ENCODE data around the gene MED13. TPM values are rescaled to one million over a fixed set of nuclear protein-coding genes. Genes with fewer than 3 reads are reported as not detected.
A peak's percentile ranks its signal among the peaks of the same experiment; 100 is the strongest.

MED13 gene
- total RNA-seq, 2 experiments from 2014 or later, result 46.9 to 52.9 TPM

GRCh38 chr17:62099532-62099931, 34.5 kb upstream of the MED13 start:
- CTCF ChIA-PET, result interaction anchor here (1.0 to 9.1 kb wide), 2 partner anchors 10 to 12 kb away, joined by 3 to 74 read pairs; no protein-coding TSS in a partner anchor
- H3K4me3 Mint-ChIP-seq, result no peak overlapping the region
- peaks cover 2% of the 10 kb centered on the region for H3K27me3 Mint-ChIP-seq (ENCODE audit: low read depth)
- no peaks in the 10 kb centered on the region for H3K36me3 Mint-ChIP-seq (ENCODE audit: low read depth)
- H3K27ac Mint-ChIP-seq, result no peak overlapping the region
- H3K4me1 Mint-ChIP-seq (ENCODE audit: low read depth), result peaks cover 10% of the 10 kb centered on the region
- no peaks in the 10 kb centered on the region for H3K9me3 Mint-ChIP-seq (ENCODE audit: insufficient read depth)
- POLR2A ChIA-PET, result interaction anchor here (0.9 kb wide), 1 partner anchor 13 kb away, joined by 3 read pairs; no protein-coding TSS in a partner anchor
- no peak for DNase-seq
- ATAC-seq, result no peak

GRCh38 chr17:62098623-62099231, 33.6 kb upstream of the MED13 start:
- Mint-ChIP-seq H3K4me3 (no peak overlapping the region), H3K9me3 (ENCODE audit: insufficient read depth) (no peaks in the 10 kb centered on the region), H3K27me3 (ENCODE audit: low read depth) (peaks cover 2% of the 10 kb centered on the region), H3K36me3 (ENCODE audit: low read depth) (no peaks in the 10 kb centered on the region), H3K4me1 (ENCODE audit: low read depth) (peaks cover 10% of the 10 kb centered on the region), H3K27ac (peak overlapping the region; percentile 2)
- CTCF ChIA-PET, result interaction anchor here (1.0 to 9.1 kb wide), 4 partner anchors 11 to 33 kb away, joined by 3 to 74 read pairs (median 4); no protein-coding TSS in a partner anchor
- POLR2A ChIA-PET, result interaction anchor here (0.9 kb wide), 1 partner anchor 12 kb away, joined by 3 read pairs; no protein-coding TSS in a partner anchor
- ATAC-seq (no peak), DNase-seq (no peak)

GRCh38 chr17:62096401-62096670, 31.3 kb upstream of the MED13 start:
- CTCF ChIA-PET, result interaction anchor here (9.1 kb wide), 1 partner anchor 14 kb away, joined by 74 read pairs; no protein-coding TSS in a partner anchor

GRCh38 chr17:62094175-62094574, 29.1 kb upstream of the MED13 start:
- H3K4me1 Mint-ChIP-seq (ENCODE audit: low read depth), result peaks cover 9% of the 10 kb centered on the region
- H3K27me3 Mint-ChIP-seq (ENCODE audit: low read depth), result peaks cover 2% of the 10 kb centered on the region
- DNase-seq (no peak), ATAC-seq (no peak)
- no peaks in the 10 kb centered on the region for H3K36me3 Mint-ChIP-seq (ENCODE audit: low read depth)
- no peak overlapping the region for H3K27ac Mint-ChIP-seq
- no peaks in the 10 kb centered on the region for H3K9me3 Mint-ChIP-seq (ENCODE audit: insufficient read depth)
- ChIA-PET POLR2A (no interaction called here), CTCF (interaction anchor here (9.1 kb wide), 1 partner anchor 16 kb away, joined by 74 read pairs; no protein-coding TSS in a partner anchor)
- H3K4me3 Mint-ChIP-seq, result no peak overlapping the region

More at GRCh38 chr17:62096401-62096670, 31.3 kb upstream of the MED13 start:
- H3K4me3 Mint-ChIP-seq, result no peak overlapping the region
- no peak overlapping the region for H3K27ac Mint-ChIP-seq
- peaks cover 10% of the 10 kb centered on the region for H3K4me1 Mint-ChIP-seq (ENCODE audit: low read depth)
- H3K9me3 Mint-ChIP-seq (ENCODE audit: insufficient read depth), result no peaks in the 10 kb centered on the region
- DNase-seq (no peak), ATAC-seq (no peak)
- H3K27me3 Mint-ChIP-seq (ENCODE audit: low read depth), result peaks cover 4% of the 10 kb centered on the region
- POLR2A ChIA-PET, result no interaction called here
- H3K36me3 Mint-ChIP-seq (ENCODE audit: low read depth), result no peaks in the 10 kb centered on the region

GRCh38 chr17:62093188-62094155, 28.4 kb upstream of the MED13 start:
- Mint-ChIP-seq H3K9me3 (ENCODE audit: insufficient read depth) (no peaks in the 10 kb centered on the region), H3K4me1 (ENCODE audit: low read depth) (peaks cover 2% of the 10 kb centered on the region), H3K4me3 (no peak overlapping the region), H3K27ac (no peak overlapping the region), H3K27me3 (ENCODE audit: low read depth) (peaks cover 2% of the 10 kb centered on the region), H3K36me3 (ENCODE audit: low read depth) (no peaks in the 10 kb centered on the region)
- ATAC-seq (no peak), DNase-seq (no peak)
- POLR2A ChIA-PET, result interaction anchor here (0.7 kb wide), 1 partner anchor 75 kb away, joined by 3 read pairs; no protein-coding TSS in a partner anchor
- CTCF ChIA-PET, result interaction anchor here (9.1 kb wide), 1 partner anchor 16 kb away, joined by 74 read pairs; no protein-coding TSS in a partner anchor

- H3K36me3 Mint-ChIP-seq (ENCODE audit: low read depth), result no peaks in the 10 kb centered on the region
- no peak overlapping the region for H3K27ac Mint-ChIP-seq
- H3K4me3 Mint-ChIP-seq, result no peak overlapping the region
- peaks cover 2% of the 10 kb centered on the region for H3K27me3 Mint-ChIP-seq (ENCODE audit: low read depth)
- DNase-seq (no peak), ATAC-seq (no peak)
- CTCF ChIA-PET, result interaction anchor here (9.1 kb wide), 1 partner anchor 17 kb away, joined by 74 read pairs; no protein-coding TSS in a partner anchor
- H3K9me3 Mint-ChIP-seq (ENCODE audit: insufficient read depth), result no peaks in the 10 kb centered on the region
- no peaks in the 10 kb centered on the region for H3K4me1 Mint-ChIP-seq (ENCODE audit: low read depth)
- POLR2A ChIA-PET, result no interaction called here
Observed at GRCh38 chr17:62092784-62093183, 27.7 kb upstream of the MED13 start.

GRCh38 chr17:62091804-62092203, 26.7 kb upstream of the MED13 start:
- DNase-seq (no peak), ATAC-seq (no peak)
- Mint-ChIP-seq H3K4me1 (ENCODE audit: low read depth) (no peaks in the 10 kb centered on the region), H3K27me3 (ENCODE audit: low read depth) (peaks cover 2% of the 10 kb centered on the region), H3K4me3 (no peak overlapping the region), H3K9me3 (ENCODE audit: insufficient read depth) (no peaks in the 10 kb centered on the region), H3K36me3 (ENCODE audit: low read depth) (no peaks in the 10 kb centered on the region), H3K27ac (no peak overlapping the region)
- CTCF ChIA-PET, result no interaction called here
- POLR2A ChIA-PET, result interaction anchor here (0.7 kb wide), 1 partner anchor 27 kb away, joined by 4 read pairs; the partner anchor contains the start of gene MED13

- no peak for DNase-seq
- Mint-ChIP-seq H3K27ac (no peak overlapping the region), H3K4me3 (no peak overlapping the region), H3K27me3 (ENCODE audit: low read depth) (peaks cover 4% of the 10 kb centered on the region), H3K36me3 (ENCODE audit: low read depth) (no peaks in the 10 kb centered on the region), H3K4me1 (ENCODE audit: low read depth) (peaks cover 2% of the 10 kb centered on the region), H3K9me3 (ENCODE audit: insufficient read depth) (no peaks in the 10 kb centered on the region)
- no peak for ATAC-seq
- POLR2A ChIA-PET, result no interaction called here
- CTCF ChIA-PET, result interaction anchor here (1.7 kb wide), 1 partner anchor 18 kb away, joined by 11 read pairs; no protein-coding TSS in a partner anchor
Observed at GRCh38 chr17:62090868-62091267, 25.8 kb upstream of the MED13 start.

- Mint-ChIP-seq H3K9me3 (ENCODE audit: insufficient read depth) (no peaks in the 10 kb centered on the region), H3K4me3 (no peak overlapping the region), H3K36me3 (ENCODE audit: low read depth) (no peaks in the 10 kb centered on the region), H3K27me3 (ENCODE audit: low read depth) (peaks cover 4% of the 10 kb centered on the region), H3K27ac (no peak overlapping the region), H3K4me1 (ENCODE audit: low read depth) (peaks cover 6% of the 10 kb centered on the region)
- DNase-seq (no peak), ATAC-seq (no peak)
- CTCF ChIA-PET, result interaction anchor here (1.7 kb wide), 1 partner anchor 19 kb away, joined by 11 read pairs; no protein-coding TSS in a partner anchor
- POLR2A ChIA-PET, result no interaction called here
Observed at GRCh38 chr17:62090021-62090824, 25.1 kb upstream of the MED13 start.

- DNase-seq (no peak), ATAC-seq (no peak)
- H3K4me1 Mint-ChIP-seq (ENCODE audit: low read depth), result peaks cover 11% of the 10 kb centered on the region
- no peak overlapping the region for H3K27ac Mint-ChIP-seq
- no peak overlapping the region for H3K4me3 Mint-ChIP-seq
- H3K9me3 Mint-ChIP-seq (ENCODE audit: insufficient read depth), result no peaks in the 10 kb centered on the region
- CTCF ChIA-PET, result interaction anchor here (1.7 kb wide), 1 partner anchor 20 kb away, joined by 11 read pairs; no protein-coding TSS in a partner anchor
- no peaks in the 10 kb centered on the region for H3K36me3 Mint-ChIP-seq (ENCODE audit: low read depth)
- H3K27me3 Mint-ChIP-seq (ENCODE audit: low read depth), result peaks cover 4% of the 10 kb centered on the region
- POLR2A ChIA-PET, result no interaction called here
Observed at GRCh38 chr17:62089334-62089733, 24.3 kb upstream of the MED13 start.

- ATAC-seq (no peak), DNase-seq (no peak)
- POLR2A ChIA-PET, result interaction anchor here (1.4 kb wide), 1 partner anchor 13 kb away, joined by 3 read pairs; no protein-coding TSS in a partner anchor
- CTCF ChIA-PET, result interaction anchor here (1.5 to 1.6 kb wide), 2 partner anchors 11 to 23 kb away, joined by 3 to 4 read pairs; no protein-coding TSS in a partner anchor
- Mint-ChIP-seq H3K4me1 (ENCODE audit: low read depth) (peaks cover 11% of the 10 kb centered on the region), H3K36me3 (ENCODE audit: low read depth) (no peaks in the 10 kb centered on the region), H3K27ac (no peak overlapping the region), H3K9me3 (ENCODE audit: insufficient read depth) (no peaks in the 10 kb centered on the region), H3K4me3 (no peak overlapping the region), H3K27me3 (ENCODE audit: low read depth) (peaks cover 4% of the 10 kb centered on the region)
Observed at GRCh38 chr17:62086737-62087136, 21.7 kb upstream of the MED13 start.
